SK-N-SH treated with all-trans-retinoic acid at 6 μM for 48 hours (cell line): ENCODE measurements around the gene DMD.

Experiments used
- ARNTL ChIP-seq: fragments of 450-650 bp; formaldehyde crosslinking; IDR thresholded peaks from 2 replicates; pipeline ENCODE4 v1.5.0; 2020; ENCODE audit warnings: low read depth, mild to moderate bottlenecking, moderate library complexity, borderline replicate concordance
- CREB5 ChIP-seq: fragments of 250-450 bp; sonication (Bioruptor Pico); IDR thresholded peaks from 2 replicates; pipeline ENCODE4 v1.5.1; 2020; ENCODE audit warnings: low read depth, mild to moderate bottlenecking, moderate library complexity
- RARB ChIP-seq: fragments of 250-450 bp; sonication (Bioruptor Pico); IDR thresholded peaks from 2 replicates; pipeline ENCODE4 v1.8.0; 2021; ENCODE audit warnings: mild to moderate bottlenecking, moderate library complexity
- ZFP3 ChIP-seq: fragments of 250-450 bp; sonication (Bioruptor Pico); IDR thresholded peaks from 2 replicates; pipeline ENCODE4 v1.5.0; 2020; ENCODE audit warnings: mild to moderate bottlenecking, moderate library complexity
- ZFP30 ChIP-seq: fragments of 450-650 bp; formaldehyde crosslinking; IDR thresholded peaks from 2 replicates; pipeline ENCODE4 v1.5.0; 2022; ENCODE audit warnings: mild to moderate bottlenecking, moderate library complexity
- ZNF70 ChIP-seq: fragments of 450-650 bp; formaldehyde crosslinking; IDR thresholded peaks from 2 replicates; pipeline ENCODE4 v1.5.0; 2020; ENCODE audit warnings: mild to moderate bottlenecking, moderate library complexity
- TF ChIP-seq, protein P1 (sequence below): fragments of 250-450 bp; sonication (Bioruptor Pico); IDR thresholded peaks from 2 replicates; pipeline ENCODE4 v1.5.1; 2021; ENCODE audit warnings: mild to moderate bottlenecking, moderate library complexity

DNA sequence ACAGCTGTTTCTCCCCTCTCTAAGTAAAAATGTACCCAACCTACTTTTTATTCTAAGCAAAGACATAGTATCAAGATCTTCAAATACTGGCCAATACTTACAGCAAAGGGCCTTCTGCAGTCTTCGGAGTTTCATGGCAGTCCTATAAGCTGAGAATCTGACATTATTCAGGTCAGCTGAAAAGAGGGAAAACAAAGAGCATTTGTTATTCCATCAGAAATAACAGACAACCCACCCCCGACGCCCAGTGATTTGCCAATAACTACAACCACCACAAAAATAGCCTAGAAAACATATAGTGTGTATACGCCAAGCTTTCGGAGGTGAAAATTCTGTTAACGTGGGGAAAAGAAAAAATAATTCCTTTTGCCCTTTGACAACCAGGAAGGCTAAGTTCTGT, 1988.4 kb downstream of the DMD start:
- TF ChIP-seq, protein P1, sequence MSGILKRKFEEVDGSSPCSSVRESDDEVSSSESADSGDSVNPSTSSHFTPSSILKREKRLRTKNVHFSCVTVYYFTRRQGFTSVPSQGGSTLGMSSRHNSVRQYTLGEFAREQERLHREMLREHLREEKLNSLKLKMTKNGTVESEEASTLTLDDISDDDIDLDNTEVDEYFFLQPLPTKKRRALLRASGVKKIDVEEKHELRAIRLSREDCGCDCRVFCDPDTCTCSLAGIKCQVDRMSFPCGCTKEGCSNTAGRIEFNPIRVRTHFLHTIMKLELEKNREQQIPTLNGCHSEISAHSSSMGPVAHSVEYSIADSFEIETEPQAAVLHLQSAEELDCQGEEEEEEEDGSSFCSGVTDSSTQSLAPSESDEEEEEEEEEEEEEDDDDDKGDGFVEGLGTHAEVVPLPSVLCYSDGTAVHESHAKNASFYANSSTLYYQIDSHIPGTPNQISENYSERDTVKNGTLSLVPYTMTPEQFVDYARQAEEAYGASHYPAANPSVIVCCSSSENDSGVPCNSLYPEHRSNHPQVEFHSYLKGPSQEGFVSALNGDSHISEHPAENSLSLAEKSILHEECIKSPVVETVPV (CRISPR knock-in tag), result no peak
- TF ChIP-seq ZFP30 (CRISPR knock-in tag), result no peak
- TF ChIP-seq ARNTL, result no peak
- TF ChIP-seq ZFP3 (CRISPR knock-in tag), result no peak
- TF ChIP-seq ZNF70 (CRISPR knock-in tag), result no peak
- no peak for TF ChIP-seq RARB (CRISPR knock-in tag)
- TF ChIP-seq CREB5 (CRISPR knock-in tag), result no peak
